Trophoblast cell (in vitro differentiated cells and primary cell): ENCODE measurements around the gene OR4E2.

Source experiments
- DNase-seq, 2 donors: peaks; one replicate each; pipeline ENCODE4 v3.0.0-alpha.2; 2016
- H2AFZ ChIP-seq: 2 replicates; pipeline ENCODE4 v1.6.1; 2013; ENCODE audit warnings: low read length, moderate library complexity, mild to moderate bottlenecking; ENCODE audit not compliant: insufficient read depth, poor library complexity
- H2AK5ac ChIP-seq: 2 replicates; pipeline ENCODE4 v1.6.1; 2013; ENCODE audit warnings: mild to moderate bottlenecking, low read length
- H2BK120ac ChIP-seq: 2 replicates; pipeline ENCODE4 v1.6.1; 2013; ENCODE audit warnings: low read length, mild to moderate bottlenecking, moderate library complexity; ENCODE audit not compliant: insufficient read depth, poor library complexity
- H2BK12ac ChIP-seq: 2 replicates; pipeline ENCODE4 v1.6.1; 2013; ENCODE audit warnings: mild to moderate bottlenecking, low read length, moderate library complexity
- H2BK5ac ChIP-seq: 2 replicates; pipeline ENCODE4 v1.6.1; 2013; ENCODE audit warnings: low read length, low read depth, moderate library complexity, mild to moderate bottlenecking; ENCODE audit not compliant: poor library complexity
- H3K14ac ChIP-seq: 2 replicates; pipeline ENCODE4 v1.6.1; 2013; ENCODE audit warnings: mild to moderate bottlenecking, low read length
- H3K18ac ChIP-seq: 2 replicates; pipeline ENCODE4 v1.6.1; 2013; ENCODE audit warnings: mild to moderate bottlenecking, low read length
- H3K23ac ChIP-seq: 2 replicates; pipeline ENCODE4 v1.6.1; 2013; ENCODE audit warnings: low read length
- H3K27ac ChIP-seq: 2 replicates; pipeline ENCODE4 v1.5.1; 2013; ENCODE audit warnings: low read depth, mild to moderate bottlenecking, inconsistent platforms, low read length, moderate library complexity
- H3K27me3 ChIP-seq: 2 replicates; pipeline ENCODE4 v1.6.1; 2013; ENCODE audit warnings: inconsistent platforms, mild to moderate bottlenecking, low read length, moderate library complexity; ENCODE audit not compliant: insufficient read depth
- H3K36me3 ChIP-seq, 2 experiments: 1 replicate in 1 of 2; 2 replicates in 1 of 2; pipeline ENCODE4 v1.6.1; 2013; ENCODE audit warnings: low read length in 2 of 2, mild to moderate bottlenecking in 2 of 2, moderate library complexity in 1 of 2; ENCODE audit not compliant: insufficient read depth in 2 of 2, control insufficient read depth in 1 of 2
- H3K4ac ChIP-seq: 2 replicates; pipeline ENCODE4 v1.6.1; 2013; ENCODE audit warnings: low read depth, mild to moderate bottlenecking, low read length, moderate library complexity
- H3K4me1 ChIP-seq, 2 experiments: 1 replicate in 1 of 2; 2 replicates in 1 of 2; pipeline ENCODE4 v1.6.1; 2013; ENCODE audit warnings: low read length in 2 of 2, mild to moderate bottlenecking in 2 of 2, moderate library complexity in 1 of 2; ENCODE audit not compliant: insufficient read depth in 2 of 2, control insufficient read depth in 1 of 2
- H3K4me2 ChIP-seq: 2 replicates; pipeline ENCODE4 v1.6.1; 2013; ENCODE audit warnings: inconsistent platforms, mild to moderate bottlenecking, low read length, moderate library complexity
- H3K4me3 ChIP-seq: 2 replicates; pipeline ENCODE4 v1.5.1; 2013; ENCODE audit warnings: mild to moderate bottlenecking, low read depth, low read length, inconsistent platforms
- H3K79me1 ChIP-seq: one replicate; pipeline ENCODE4 v1.6.1; 2013; ENCODE audit warnings: low read length
- H3K79me2 ChIP-seq: 2 replicates; pipeline ENCODE4 v1.6.1; 2013; ENCODE audit warnings: low read length, mild to moderate bottlenecking; ENCODE audit not compliant: control insufficient read depth, insufficient read depth, poor library complexity
- H3K9ac ChIP-seq: 2 replicates; pipeline ENCODE4 v1.6.1; 2013; ENCODE audit warnings: mild to moderate bottlenecking, low read length
- H3K9me3 ChIP-seq: 2 replicates; pipeline ENCODE4 v1.6.1; 2013; ENCODE audit warnings: low read depth, mild to moderate bottlenecking, control low read depth, inconsistent platforms, low read length; ENCODE audit not compliant: insufficient read depth
- H4K12ac ChIP-seq: 2 replicates; pipeline ENCODE4 v1.6.1; 2013; ENCODE audit warnings: low read depth, mild to moderate bottlenecking, low read length, moderate library complexity
- H4K8ac ChIP-seq: 2 replicates; pipeline ENCODE4 v1.6.1; 2013; ENCODE audit warnings: low read depth, mild to moderate bottlenecking, low read length, moderate library complexity
- H4K91ac ChIP-seq: one replicate; pipeline ENCODE4 v1.6.1; 2013; ENCODE audit warnings: low read depth, mild to moderate bottlenecking, low read length, moderate library complexity
- WGBS: extraction: QIAGEN DNeasy Blood & Tissue Kit; methylation state at CpG from one replicate; pipeline ENCODE4 v1.1.7; 2013; ENCODE audit warnings: missing lambda C conversion rate; ENCODE audit not compliant: insufficient read length, insufficient coverage; ENCODE audit errors: extremely low coverage; 5-methylcytosine and 5-hydroxymethylcytosine counted together

OR4E2 gene

DNA sequence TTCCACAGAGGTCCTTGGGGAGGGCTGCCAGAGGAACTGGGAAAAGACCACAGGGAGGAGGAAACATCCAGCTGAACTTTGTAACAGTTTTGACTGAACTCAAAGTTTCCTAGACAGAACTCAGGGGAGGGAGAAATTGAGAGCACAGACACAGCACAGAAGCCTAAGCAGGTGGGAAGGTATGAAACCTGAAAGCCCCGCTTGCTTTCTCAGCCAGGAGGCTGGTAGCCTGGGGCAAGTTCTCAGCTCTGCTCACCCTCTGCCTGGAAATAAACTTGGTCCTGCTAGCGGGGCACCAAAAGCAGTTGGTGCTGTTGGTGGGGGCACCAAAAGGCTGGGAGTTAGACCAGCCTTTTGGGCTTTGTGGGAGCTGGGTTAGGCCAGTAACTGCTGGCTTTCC, 45.9 kb downstream of the OR4E2 start:
- Histone ChIP-seq H2AFZ (no peak overlapping the region), H2AK5ac (no peak overlapping the region), H4K91ac (no peak overlapping the region), H3K79me2 (no peaks in the 10 kb centered on the region), H3K9ac (no peak overlapping the region), H3K36me3 (no peaks in the 10 kb centered on the region), H2BK120ac (no peak overlapping the region), H3K4ac (no peak overlapping the region), H3K4me1 (no peaks in the 10 kb centered on the region), H3K14ac (no peak overlapping the region), H2BK12ac (no peak overlapping the region), H4K12ac (no peak overlapping the region), H3K79me1 (no peaks in the 10 kb centered on the region), H4K8ac (no peak overlapping the region), H3K27me3 (no peaks in the 10 kb centered on the region), H2BK5ac (no peak overlapping the region), H3K4me2 (no peak overlapping the region), H3K4me3 (no peak overlapping the region), H3K27ac (no peak overlapping the region), H3K9me3 (no peaks in the 10 kb centered on the region), H3K23ac (no peak overlapping the region), H3K18ac (no peak overlapping the region)
- DNase-seq: no peak
- WGBS: no CpG with 5 or more reads among the region's 2 CpGs

DNA sequence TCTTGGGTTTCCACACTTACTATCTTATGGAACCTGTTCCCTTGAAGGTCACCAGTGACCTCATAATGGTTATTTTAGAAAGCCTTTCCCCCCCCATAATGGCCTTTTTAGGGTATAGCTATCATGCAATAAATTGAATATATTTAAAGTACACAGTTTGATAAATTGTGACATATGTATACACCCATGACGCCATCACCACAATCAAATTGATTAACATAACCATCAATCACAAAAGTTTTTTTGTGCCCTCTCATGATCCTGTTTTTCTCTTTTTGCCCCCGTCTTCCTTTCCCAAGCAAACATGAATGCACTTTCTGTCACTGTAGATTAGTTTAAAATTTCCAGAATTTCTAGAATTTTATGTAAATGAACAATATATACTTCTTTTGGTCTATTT, 48.7 kb downstream of the OR4E2 start:
- Histone ChIP-seq H3K4me2 (no peak overlapping the region), H3K4me1 (no peaks in the 10 kb centered on the region), H3K27ac (no peak overlapping the region), H3K79me1 (no peaks in the 10 kb centered on the region), H3K36me3 (no peaks in the 10 kb centered on the region), H3K14ac (no peak overlapping the region), H2AFZ (no peak overlapping the region), H3K18ac (no peak overlapping the region), H2BK5ac (no peak overlapping the region), H2BK120ac (no peak overlapping the region), H3K4ac (no peak overlapping the region), H3K27me3 (no peaks in the 10 kb centered on the region), H4K12ac (no peak overlapping the region), H3K9me3 (no peaks in the 10 kb centered on the region), H4K91ac (no peak overlapping the region), H3K79me2 (no peaks in the 10 kb centered on the region), H2BK12ac (no peak overlapping the region), H3K9ac (no peak overlapping the region), H4K8ac (no peak overlapping the region), H2AK5ac (no peak overlapping the region), H3K23ac (no peak overlapping the region), H3K4me3 (no peak overlapping the region)
- no peak for DNase-seq
- no CpG with 5 or more reads among the region's 2 CpGs for WGBS

DNA sequence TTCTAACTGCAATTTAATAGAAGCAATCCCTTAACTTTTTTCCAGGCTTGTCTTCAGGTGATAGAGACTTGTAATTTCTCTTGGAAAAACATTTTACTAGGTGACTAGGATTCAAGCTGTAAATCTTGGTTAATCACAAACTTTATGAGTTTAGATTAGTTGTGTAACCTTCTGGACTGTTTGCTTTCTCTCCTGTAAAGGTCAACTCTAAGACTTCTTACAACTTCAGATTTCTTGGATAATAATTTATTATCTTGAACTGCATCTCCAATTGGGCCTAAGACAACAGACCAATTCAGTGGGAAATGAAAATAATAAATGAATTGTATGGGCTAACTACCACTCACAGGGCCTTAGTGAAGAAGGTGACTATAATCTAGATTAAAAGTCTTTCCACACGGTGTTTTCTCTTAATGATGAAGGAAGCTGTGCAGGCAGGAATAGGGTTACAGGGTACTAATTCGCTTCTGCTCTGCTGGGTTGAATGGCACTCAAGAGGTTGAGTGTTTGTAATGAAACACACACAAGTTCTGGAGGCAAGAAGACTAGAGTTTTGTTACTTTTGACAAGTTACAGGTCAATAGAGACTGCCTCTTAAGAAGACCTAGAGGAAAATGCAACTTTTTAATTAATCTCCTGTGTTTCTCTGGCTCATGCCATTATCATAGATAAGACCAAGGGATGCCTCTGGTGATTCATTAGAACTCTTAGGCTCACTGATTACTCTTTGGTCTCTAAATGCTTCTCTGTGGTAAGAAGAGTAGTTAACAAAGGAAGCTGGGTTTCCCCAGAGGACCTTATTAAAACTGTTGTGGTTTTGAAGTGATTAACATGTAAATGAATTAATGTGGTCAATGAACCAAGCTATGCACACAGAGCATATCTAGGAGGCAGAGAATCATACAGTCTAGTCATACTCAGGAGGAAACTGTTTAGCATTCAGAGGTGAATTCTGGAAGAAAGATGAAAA, 50.0 kb downstream of the OR4E2 start:
- Histone ChIP-seq H3K79me1 (no peaks in the 10 kb centered on the region), H3K4ac (no peak overlapping the region), H3K4me3 (no peak overlapping the region), H3K79me2 (no peaks in the 10 kb centered on the region), H2BK120ac (no peak overlapping the region), H3K4me1 (no peaks in the 10 kb centered on the region), H4K12ac (no peak overlapping the region), H4K91ac (no peak overlapping the region), H3K18ac (no peak overlapping the region), H3K9ac (no peak overlapping the region), H3K27ac (no peak overlapping the region), H2BK5ac (no peak overlapping the region), H2AFZ (no peak overlapping the region), H3K27me3 (no peaks in the 10 kb centered on the region), H3K23ac (no peak overlapping the region), H4K8ac (no peak overlapping the region), H3K4me2 (no peak overlapping the region), H3K36me3 (no peaks in the 10 kb centered on the region), H3K9me3 (no peaks in the 10 kb centered on the region), H2AK5ac (no peak overlapping the region), H3K14ac (no peak overlapping the region), H2BK12ac (no peak overlapping the region)
- no peak for DNase-seq
- no CpG with 5 or more reads among the region's 2 CpGs for WGBS

DNA sequence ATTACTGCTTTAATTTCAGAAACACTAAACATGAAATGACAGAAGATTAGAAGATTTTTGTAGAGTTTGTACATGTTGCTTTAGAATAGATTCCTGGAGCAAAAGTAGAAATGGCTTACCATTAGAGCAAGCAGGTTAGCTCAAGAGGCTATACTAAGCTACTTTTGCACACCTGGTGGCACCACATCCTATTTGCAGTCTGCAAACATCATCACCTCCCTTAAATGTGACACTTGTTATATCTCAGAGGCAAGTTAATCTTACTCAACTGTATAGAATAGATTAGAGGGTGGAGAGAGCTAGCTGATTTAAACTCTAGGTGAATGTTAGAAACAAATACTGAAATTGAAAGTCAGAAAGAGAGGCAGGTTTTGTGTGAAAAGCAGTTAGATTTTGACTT, 50.7 kb downstream of the OR4E2 start:
- Histone ChIP-seq H3K23ac (no peak overlapping the region), H3K9me3 (no peaks in the 10 kb centered on the region), H4K8ac (no peak overlapping the region), H3K27ac (no peak overlapping the region), H3K79me1 (no peaks in the 10 kb centered on the region), H3K36me3 (no peaks in the 10 kb centered on the region), H3K4ac (no peak overlapping the region), H3K9ac (no peak overlapping the region), H3K4me1 (no peaks in the 10 kb centered on the region), H2BK12ac (no peak overlapping the region), H2BK120ac (no peak overlapping the region), H3K14ac (no peak overlapping the region), H3K4me3 (no peak overlapping the region), H3K79me2 (no peaks in the 10 kb centered on the region), H3K18ac (no peak overlapping the region), H3K4me2 (no peak overlapping the region), H4K91ac (no peak overlapping the region), H4K12ac (no peak overlapping the region), H2AFZ (no peak overlapping the region), H2AK5ac (no peak overlapping the region), H3K27me3 (no peaks in the 10 kb centered on the region), H2BK5ac (no peak overlapping the region)
- DNase-seq: no peak
